Lower leg skin (tissue), 3 donors: ENCODE measurements around the gene LRATD1.

ENCODE experiments used
- POLR2A ChIP-seq, 2 donors: fragments of 450-650 bp; IDR thresholded peaks; one replicate each; pipeline ENCODE4 v1.6.1; 2016 to 2017; ENCODE audit warnings: antibody characterized with exemption in 2 of 2, mild to moderate bottlenecking in 1 of 2, moderate library complexity in 1 of 2
- TF ChIP-seq, protein P1 (sequence below), 3 donors: fragments of 450-650 bp; IDR thresholded peaks; one replicate each; pipeline ENCODE4 v1.5.1; 2016; ENCODE audit warnings: antibody characterized with exemption in 3 of 3, mild to moderate bottlenecking in 3 of 3, moderate library complexity in 2 of 3

- TF ChIP-seq, protein P1, sequence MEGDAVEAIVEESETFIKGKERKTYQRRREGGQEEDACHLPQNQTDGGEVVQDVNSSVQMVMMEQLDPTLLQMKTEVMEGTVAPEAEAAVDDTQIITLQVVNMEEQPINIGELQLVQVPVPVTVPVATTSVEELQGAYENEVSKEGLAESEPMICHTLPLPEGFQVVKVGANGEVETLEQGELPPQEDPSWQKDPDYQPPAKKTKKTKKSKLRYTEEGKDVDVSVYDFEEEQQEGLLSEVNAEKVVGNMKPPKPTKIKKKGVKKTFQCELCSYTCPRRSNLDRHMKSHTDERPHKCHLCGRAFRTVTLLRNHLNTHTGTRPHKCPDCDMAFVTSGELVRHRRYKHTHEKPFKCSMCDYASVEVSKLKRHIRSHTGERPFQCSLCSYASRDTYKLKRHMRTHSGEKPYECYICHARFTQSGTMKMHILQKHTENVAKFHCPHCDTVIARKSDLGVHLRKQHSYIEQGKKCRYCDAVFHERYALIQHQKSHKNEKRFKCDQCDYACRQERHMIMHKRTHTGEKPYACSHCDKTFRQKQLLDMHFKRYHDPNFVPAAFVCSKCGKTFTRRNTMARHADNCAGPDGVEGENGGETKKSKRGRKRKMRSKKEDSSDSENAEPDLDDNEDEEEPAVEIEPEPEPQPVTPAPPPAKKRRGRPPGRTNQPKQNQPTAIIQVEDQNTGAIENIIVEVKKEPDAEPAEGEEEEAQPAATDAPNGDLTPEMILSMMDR (IDR thresholded peaks at IDR 0.05) = no peak
- TF ChIP-seq POLR2A (IDR thresholded peaks at IDR 0.05) = no peak
Observed at GRCh38 chr2:14654835-14655282, 22.3 kb downstream of the LRATD1 start.
